Uterus (tissue), 4 donors: Measurements from ENCODE around the gene PDK2. TPM values are rescaled to one million over a fixed set of nuclear protein-coding genes. Genes with fewer than 3 reads are reported as not detected.

ENCODE experiments used
- DNase-seq, 2 donors: peaks; one replicate each; pipeline ENCODE4 v3.0.0-alpha.2; 2019 to 2020
- H3K27ac ChIP-seq, 2 donors: fragments of 200-600 bp; sonication (generic); 1 replicate in 1 of 2; 2 replicates in 1 of 2; pipeline ENCODE4 v1.5.1; 2016 to 2018
- H3K27me3 ChIP-seq, 2 donors: fragments of 200-600 bp; sonication (generic); one replicate each; pipeline ENCODE4 v1.5.1; 2018 to 2019; ENCODE audit warnings: control low read depth in 1 of 2
- H3K36me3 ChIP-seq, 2 donors: fragments of 200-600 bp; sonication (generic); one replicate each; pipeline ENCODE4 v1.5.1; 2019; ENCODE audit warnings: control low read depth in 1 of 2
- H3K4me1 ChIP-seq, 2 donors: fragments of 200-600 bp; sonication (generic); one replicate each; pipeline ENCODE4 v1.5.1; 2018 to 2019; ENCODE audit warnings: control low read depth in 1 of 2
- H3K4me3 ChIP-seq, 2 donors: fragments of 200-600 bp; sonication (generic); 1 replicate in 1 of 2; 2 replicates in 1 of 2; pipeline ENCODE4 v1.5.1; 2018 to 2019; ENCODE audit warnings: mild to moderate bottlenecking in 1 of 2
- H3K9me3 ChIP-seq, 2 donors: fragments of 200-600 bp; sonication (generic); one replicate each; pipeline ENCODE4 v1.5.1; 2019; ENCODE audit warnings: control low read depth in 1 of 2
- POLR2A ChIP-seq, 2 donors: fragments of 450-650 bp; IDR thresholded peaks; one replicate each; pipeline ENCODE4 v1.6.1; 2016; ENCODE audit warnings: antibody characterized with exemption in 2 of 2, mild to moderate bottlenecking in 1 of 2, moderate library complexity in 1 of 2
- intact Hi-C: fragments of 100-400 bp; cut with DNase I; formaldehyde crosslinking; loops from one replicate; pipeline ENCODE4 v1.15.1; 2023; ENCODE audit warnings: low total_unique reads
- total RNA-seq, 4 donors: library from RNA; depleted of rRNA in 3 of 4; stranded (reverse); fragments of >200 nt in 3 of 4; gene quantifications; one replicate each; pipeline versions ENCODE4 v1.1.0 to v1.2.4, GENCODE V29; 2014 to 2023
- TF ChIP-seq, protein P1 (sequence below), 4 experiments: fragments of 200-600 bp in 2 of 4; fragments of 450-650 bp in 2 of 4; sonication (generic) in 2 of 4; IDR thresholded peaks; one replicate each; pipeline ENCODE4 v1.5.1; 2016 to 2019; ENCODE audit warnings: antibody characterized with exemption in 4 of 4, mild to moderate bottlenecking in 2 of 4, moderate library complexity in 1 of 4
- donor health status: DM: yes; HTN: yes; CAD: no.

Gene PDK2
- total RNA-seq, 4 donors from 2014 or later: 12.9 to 62.6 (median 32.4) TPM

DNA sequence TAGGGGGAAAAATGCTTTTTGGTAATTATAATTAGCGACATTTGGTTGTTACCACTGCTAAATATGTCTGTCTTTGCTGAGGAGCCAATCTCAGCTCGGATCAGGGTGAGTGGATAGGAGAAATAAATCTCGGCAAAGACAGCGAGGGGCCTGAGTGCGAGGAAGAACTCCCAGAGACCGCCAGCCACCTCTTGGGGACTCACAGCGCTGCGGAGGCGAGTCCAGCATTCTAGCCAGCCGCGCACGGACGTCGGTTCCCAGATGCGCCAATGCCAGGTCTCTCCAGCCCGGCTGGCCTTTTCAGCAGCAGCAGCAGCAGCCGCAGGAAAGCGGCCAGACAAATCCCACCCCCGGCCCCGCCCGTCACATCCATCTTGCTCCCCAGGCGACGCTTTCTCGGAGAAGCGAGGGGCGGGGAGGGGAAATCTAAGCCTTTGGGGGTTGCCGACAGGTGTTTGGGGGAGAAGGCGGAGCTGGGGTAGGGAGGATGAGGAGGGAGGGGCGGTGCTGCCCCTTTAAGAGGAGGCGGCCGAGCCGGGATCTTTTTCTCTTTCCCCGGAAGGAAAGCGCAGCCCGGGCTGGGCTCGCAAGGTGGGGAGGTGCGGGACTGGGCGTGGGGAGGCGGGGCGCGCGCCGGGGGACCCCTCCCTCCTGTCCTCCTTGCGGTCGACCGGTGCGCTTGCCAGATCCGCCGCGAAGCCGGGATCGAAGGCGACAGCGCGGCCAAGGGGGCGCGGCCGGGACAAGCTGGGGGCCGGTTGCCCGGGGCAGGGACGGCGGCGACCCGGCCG, 39.5 kb upstream of the PDK2 start, which contains the start of gene ITGA3:
Gene ITGA3 (plus strand): TSS at position 685 of the 791 bp plus-strand sequence. CDS start 330 bp downstream, outside the sequence.
- TF ChIP-seq POLR2A (IDR thresholded peaks at IDR 0.05): peak in 1 of 2 donors; percentile 44
- TF ChIP-seq, protein P1, sequence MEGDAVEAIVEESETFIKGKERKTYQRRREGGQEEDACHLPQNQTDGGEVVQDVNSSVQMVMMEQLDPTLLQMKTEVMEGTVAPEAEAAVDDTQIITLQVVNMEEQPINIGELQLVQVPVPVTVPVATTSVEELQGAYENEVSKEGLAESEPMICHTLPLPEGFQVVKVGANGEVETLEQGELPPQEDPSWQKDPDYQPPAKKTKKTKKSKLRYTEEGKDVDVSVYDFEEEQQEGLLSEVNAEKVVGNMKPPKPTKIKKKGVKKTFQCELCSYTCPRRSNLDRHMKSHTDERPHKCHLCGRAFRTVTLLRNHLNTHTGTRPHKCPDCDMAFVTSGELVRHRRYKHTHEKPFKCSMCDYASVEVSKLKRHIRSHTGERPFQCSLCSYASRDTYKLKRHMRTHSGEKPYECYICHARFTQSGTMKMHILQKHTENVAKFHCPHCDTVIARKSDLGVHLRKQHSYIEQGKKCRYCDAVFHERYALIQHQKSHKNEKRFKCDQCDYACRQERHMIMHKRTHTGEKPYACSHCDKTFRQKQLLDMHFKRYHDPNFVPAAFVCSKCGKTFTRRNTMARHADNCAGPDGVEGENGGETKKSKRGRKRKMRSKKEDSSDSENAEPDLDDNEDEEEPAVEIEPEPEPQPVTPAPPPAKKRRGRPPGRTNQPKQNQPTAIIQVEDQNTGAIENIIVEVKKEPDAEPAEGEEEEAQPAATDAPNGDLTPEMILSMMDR (IDR thresholded peaks at IDR 0.05): peak in 2 of 4 experiments; percentile 4 to 30
- Histone ChIP-seq H3K27me3 (no peaks in the 10 kb centered on the region), H3K9me3 (no peaks in the 10 kb centered on the region), H3K4me1 (peaks cover 12 to 19% of the 10 kb centered on the region in 2 donors), H3K4me3 (peak within 1 kb of the TSS; percentile 54 to 65), H3K27ac (peak within 1 kb of the TSS; percentile 91 to 92), H3K36me3 (no peaks in the 10 kb centered on the region)
- intact Hi-C loops: no loop called here
- peak; percentile 71 to 75 for DNase-seq

DNA sequence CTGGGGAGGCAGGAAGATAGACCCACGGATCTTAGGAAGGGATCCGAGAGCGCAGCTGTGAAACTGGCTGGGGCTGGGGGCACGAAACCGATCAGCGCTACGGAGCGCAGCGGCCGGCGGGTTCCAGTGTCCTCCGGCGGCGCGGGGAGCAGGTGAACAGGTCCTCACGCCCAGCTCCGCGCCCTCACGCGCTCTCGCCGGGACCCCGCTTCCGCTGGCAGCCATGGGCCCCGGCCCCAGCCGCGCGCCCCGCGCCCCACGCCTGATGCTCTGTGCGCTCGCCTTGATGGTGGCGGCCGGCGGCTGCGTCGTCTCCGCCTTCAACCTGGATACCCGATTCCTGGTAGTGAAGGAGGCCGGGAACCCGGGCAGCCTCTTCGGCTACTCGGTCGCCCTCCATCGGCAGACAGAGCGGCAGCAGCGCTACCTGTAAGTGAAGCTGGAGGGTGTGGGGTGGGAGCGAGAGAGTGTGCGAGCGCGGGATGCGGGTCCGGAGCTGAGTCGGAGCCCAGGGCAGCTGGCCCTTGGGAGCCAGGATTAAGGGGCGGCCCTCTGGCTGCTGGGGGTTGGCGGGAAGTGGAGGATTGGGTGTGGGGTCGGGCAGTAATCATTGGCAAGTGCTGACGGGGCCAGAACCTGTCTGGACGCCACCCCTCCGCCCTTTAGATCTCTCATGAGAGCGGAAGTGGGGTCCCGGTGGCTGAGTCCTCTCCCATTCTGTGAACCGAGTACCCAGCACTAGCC, 38.8 kb upstream of the PDK2 start:
- peak overlapping the region; percentile 91 to 92 for H3K27ac ChIP-seq
- H3K4me1 ChIP-seq: peaks cover 20 to 22% of the 10 kb centered on the region in 2 donors
- intact Hi-C loops: no loop called here
- TF ChIP-seq, protein P1 (IDR thresholded peaks at IDR 0.05): peak; percentile 11 to 62 (median 52)
- TF ChIP-seq POLR2A (IDR thresholded peaks at IDR 0.05): peak in 1 of 2 donors; percentile 28
- no peaks in the 10 kb centered on the region for H3K36me3 ChIP-seq
- peak overlapping the region; percentile 54 to 65 for H3K4me3 ChIP-seq
- H3K27me3 ChIP-seq: no peaks in the 10 kb centered on the region
- no peaks in the 10 kb centered on the region for H3K9me3 ChIP-seq
- DNase-seq: peak; percentile 68 to 69

GRCh38 chr17:50056961-50057330, 38.2 kb upstream of the PDK2 start:
- Histone ChIP-seq H3K27ac (peak overlapping the region; percentile 91 to 92), H3K4me1 (peaks cover 23 to 25% of the 10 kb centered on the region in 2 donors), H3K27me3 (no peaks in the 10 kb centered on the region), H3K36me3 (no peaks in the 10 kb centered on the region), H3K9me3 (no peaks in the 10 kb centered on the region), H3K4me3 (peak overlapping the region; percentile 54 to 65)
- TF ChIP-seq, protein P1 (IDR thresholded peaks at IDR 0.05): no peak
- TF ChIP-seq POLR2A (IDR thresholded peaks at IDR 0.05): no peak
- intact Hi-C loops: no loop called here
- DNase-seq: no peak

DNA sequence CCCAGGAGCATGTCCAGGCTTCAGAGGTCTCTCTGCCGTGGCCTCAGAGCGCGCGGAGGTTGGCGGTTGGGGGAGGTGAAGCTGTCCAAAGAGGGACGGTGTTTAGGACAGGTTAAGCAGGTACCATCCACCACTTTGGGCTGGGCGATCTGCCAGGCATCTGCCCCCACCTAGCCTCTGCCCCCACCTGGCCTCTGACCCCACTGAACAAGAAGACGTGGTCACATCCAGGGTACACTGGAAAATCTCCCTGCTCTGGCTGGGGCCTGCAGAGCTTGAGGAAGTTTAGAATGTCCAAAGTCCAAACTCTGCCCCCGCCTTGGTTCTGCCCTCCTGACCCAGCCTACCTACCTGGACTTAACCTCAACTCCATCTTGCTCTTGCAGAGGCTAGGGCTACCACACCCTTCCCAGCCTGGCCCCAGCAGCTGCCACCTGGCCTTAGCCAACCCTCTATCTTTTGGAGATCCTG, 37.6 kb upstream of the PDK2 start:
- DNase-seq: peak in 1 of 2 donors; percentile 44
- intact Hi-C loops: no loop called here
- Histone ChIP-seq H3K4me3 (peak overlapping the region in 1 of 2 donors; percentile 65), H3K27me3 (no peaks in the 10 kb centered on the region), H3K36me3 (no peaks in the 10 kb centered on the region), H3K9me3 (no peaks in the 10 kb centered on the region), H3K4me1 (peaks cover 19 to 32% of the 10 kb centered on the region in 2 donors), H3K27ac (peak overlapping the region; percentile 91 to 92)
- no peak for TF ChIP-seq POLR2A (IDR thresholded peaks at IDR 0.05)
- TF ChIP-seq, protein P1 (IDR thresholded peaks at IDR 0.05): no peak
